ENCODE results near the gene CARD19. TPM values are rescaled to one million over a fixed set of nuclear protein-coding genes. Genes with fewer than 3 reads are reported as not detected.

CARD19 gene
- total RNA-seq, 1 donor from 2014 or later, result 27.1 TPM

GRCh38 chr9:93159601-93160471, 63.8 kb downstream of the CARD19 start:
- peak; percentile 94 for DNase-seq (ENCODE audit: missing footprints)
- intact Hi-C loops (cut with DNase I), result loop anchor here (1.0 to 5.0 kb wide), 3 partner anchors 145 to 802 kb away; no protein-coding TSS in a partner anchor
- ATAC-seq, result peak; percentile 95

GRCh38 chr9:93161786-93162562, 66.0 kb downstream of the CARD19 start:
- intact Hi-C loops (cut with DNase I), result loop anchor here (5.0 kb wide), 1 partner anchor 405 kb away; no protein-coding TSS in a partner anchor
- ATAC-seq (peak; percentile 82), DNase-seq (ENCODE audit: missing footprints) (no peak)

Other genes starting within 250 kb of the CARD19 start
- 4.3 TPM for gene ZNF484, start 218.2 kb upstream of the CARD19 start, total RNA-seq
- 3.0 TPM for gene FGD3, start 148.7 kb upstream of the CARD19 start, total RNA-seq
- 1.7 TPM for gene SUSD3, start 37.5 kb upstream of the CARD19 start, total RNA-seq
- 55.5 TPM for gene NINJ1, start 38.0 kb downstream of the CARD19 start, total RNA-seq
- gene WNK2, start 87.9 kb downstream of the CARD19 start, total RNA-seq, result 200 TPM